Kidney (tissue), 14 donors: Measurements from ENCODE around the gene GLYATL3. TPM values are rescaled to one million over a fixed set of nuclear protein-coding genes. Genes with fewer than 3 reads are reported as not detected.

Experiments used
- DNase-seq, 5 donors: peaks; one replicate each; pipeline ENCODE4 v3.0.0-alpha.2; 2013 to 2020
- FAIRE-seq: peaks from 2 replicates; lab custom pipeline; 2012; peaks lifted over from hg19 to GRCh38; lab: Jason Lieb, UNC
- H3K27ac ChIP-seq, 2 donors: one replicate each; pipeline ENCODE4 v1.7.0; 2013; ENCODE audit warnings: low read depth in 2 of 2, low read length in 2 of 2, inconsistent platforms in 1 of 2
- H3K27me3 ChIP-seq: one replicate; pipeline ENCODE4 v1.7.1; 2013; ENCODE audit warnings: low read length, inconsistent platforms; ENCODE audit not compliant: control insufficient read depth, insufficient read depth
- H3K36me3 ChIP-seq, 3 donors: one replicate each; pipeline versions ENCODE4 v1.7.0 to v1.7.1; 2013; ENCODE audit warnings: low read length in 3 of 3, control low read depth in 1 of 3, inconsistent platforms in 1 of 3; ENCODE audit not compliant: insufficient read depth in 3 of 3, control insufficient read depth in 2 of 3
- H3K4me1 ChIP-seq, 3 donors: one replicate each; pipeline versions ENCODE4 v1.7.0 to v1.7.1; 2013; ENCODE audit warnings: low read length in 3 of 3, inconsistent platforms in 1 of 3, low read depth in 1 of 3; ENCODE audit not compliant: control insufficient read depth in 2 of 3, insufficient read depth in 2 of 3
- H3K4me3 ChIP-seq, 3 donors: one replicate each; pipeline versions ENCODE4 v1.7.0 to v1.8.1; 2013; ENCODE audit warnings: low read length in 3 of 3, control low read depth in 1 of 3, inconsistent platforms in 1 of 3
- H3K9ac ChIP-seq, 3 donors: one replicate each; pipeline versions ENCODE4 v1.7.0 to v1.7.1; 2013; ENCODE audit warnings: low read length in 3 of 3, control low read depth in 1 of 3, inconsistent platforms in 1 of 3
- H3K9me3 ChIP-seq, 3 donors: one replicate each; pipeline versions ENCODE4 v1.7.0 to v1.7.1; 2013; ENCODE audit warnings: low read length in 3 of 3, control low read depth in 1 of 3, inconsistent platforms in 1 of 3; ENCODE audit not compliant: control insufficient read depth in 2 of 3, insufficient read depth in 1 of 3
- CTCF ChIP-seq: IDR thresholded peaks from 3 replicates; pipeline ENCODE4 v1.5.1; 2012; ENCODE audit warnings: mild to moderate bottlenecking, moderate library complexity, borderline replicate concordance; ENCODE audit not compliant: insufficient read depth; ENCODE audit errors: extremely low read depth
- intact Hi-C: fragments of 100-400 bp; cut with DNase I; formaldehyde crosslinking; loops from one replicate; pipeline ENCODE4 v1.11.1; 2022
- polyA plus RNA-seq: library from polyadenylated mRNA; stranded (reverse); fragments of 350-450 nt; fragmentation: Illumina TruSeq; extraction: RNeasy Lipid Tissue Mini Kit (QIAGEN cat#74804); gene quantifications from one replicate; pipeline ENCODE4 v1.2.3, GENCODE V29; 2014; ENCODE audit warnings: low read depth, low replicate concordance; ENCODE audit not compliant: insufficient read depth
- total RNA-seq: library from RNA; stranded (reverse); fragmentation: NEBNext Ultra II Directional; extraction: Animal tissue kit (Norgen Biotek cat#: 25700); gene quantifications from one replicate; pipeline ENCODE4 v1.2.1, GENCODE V29; 2021
- donor health status: control.
- donor health status: control.
- donor health status: control.
- donor health status: control.
- donor health status: control.
- donor health status: DM: yes; HTN: yes; CAD: no.
- donor health status: Normal renal cell carcinoma (clear cell type).

Gene GLYATL3
- total and polyA plus RNA-seq, 2 donors from 2014 or later: not detected

DNA sequence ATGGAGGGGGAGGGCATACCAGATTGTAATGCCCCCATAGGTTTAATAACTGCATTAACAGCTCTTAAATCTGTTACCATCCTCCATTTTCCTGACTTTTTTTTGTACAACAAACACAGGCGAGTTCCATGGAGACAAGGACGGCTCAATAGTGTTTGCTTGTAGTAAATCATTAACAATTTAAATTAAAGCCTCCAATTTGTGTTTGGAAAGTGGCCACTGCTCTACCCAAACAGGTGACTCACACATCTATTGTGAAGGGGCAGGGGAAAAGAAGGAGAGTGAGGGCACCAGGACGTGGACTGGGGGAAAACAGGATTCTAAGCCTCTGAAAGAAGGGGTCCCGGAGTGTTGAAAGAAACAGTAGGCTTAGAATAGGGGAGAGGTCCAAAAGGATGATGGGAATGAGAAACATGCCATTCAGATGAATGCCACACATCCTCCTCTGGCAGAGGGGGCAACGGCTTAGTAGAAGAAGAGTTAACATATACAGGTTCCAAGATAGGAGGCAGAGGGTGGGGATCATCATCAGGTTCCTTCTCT is 6.9 kb downstream of the GLYATL3 start:
- intact Hi-C loops: no loop called here
- no peak for TF ChIP-seq CTCF
- Histone ChIP-seq H3K4me3 (no peak overlapping the region), H3K27me3 (no peaks in the 10 kb centered on the region), H3K9me3 (no peaks in the 10 kb centered on the region), H3K9ac (no peak overlapping the region), H3K27ac (no peak overlapping the region), H3K4me1 (no peaks in the 10 kb centered on the region), H3K36me3 (no peaks in the 10 kb centered on the region)
- FAIRE-seq: no peak
- DNase-seq: peak in 1 of 5 donors; percentile 3

GRCh38 chr6:49509342-49509741 is 9.6 kb downstream of the GLYATL3 start:
- Histone ChIP-seq H3K27ac (no peak overlapping the region), H3K36me3 (no peaks in the 10 kb centered on the region), H3K27me3 (no peaks in the 10 kb centered on the region), H3K4me3 (no peak overlapping the region), H3K9ac (no peak overlapping the region), H3K4me1 (no peaks in the 10 kb centered on the region), H3K9me3 (no peaks in the 10 kb centered on the region)
- FAIRE-seq: no peak
- DNase-seq: no peak
- TF ChIP-seq CTCF: no peak
- intact Hi-C loops: no loop called here

- H3K27me3 ChIP-seq: no peaks in the 10 kb centered on the region
- no peaks in the 10 kb centered on the region for H3K36me3 ChIP-seq
- H3K4me1 ChIP-seq: no peaks in the 10 kb centered on the region
- H3K27ac ChIP-seq: no peak overlapping the region
- no peaks in the 10 kb centered on the region for H3K9me3 ChIP-seq
- DNase-seq (no peak), FAIRE-seq (no peak)
- intact Hi-C loops: no loop called here
- no peak overlapping the region for H3K4me3 ChIP-seq
- H3K9ac ChIP-seq: no peak overlapping the region
- TF ChIP-seq CTCF: no peak
These were observed 13.6 kb downstream of the GLYATL3 start for GRCh38 chr6:49513153-49513989.
